Peyer's patch (tissue), 4 donors: ENCODE results near the gene POU6F2.

Experiments
- POLR2A ChIP-seq, 2 donors: fragments of 450-650 bp; IDR thresholded peaks; one replicate each; pipeline ENCODE4 v1.5.1; 2017; ENCODE audit warnings: antibody characterized with exemption in 2 of 2, mild to moderate bottlenecking in 2 of 2, moderate library complexity in 2 of 2
- TF ChIP-seq, protein P1 (sequence below), 6 experiments: fragments of 450-650 bp in 4 of 6; fragments of 200-600 bp in 2 of 6; sonication (generic) in 1 of 6; IDR thresholded peaks; one replicate each; pipeline ENCODE4 v1.5.1; 2017 to 2019; ENCODE audit warnings: antibody characterized with exemption in 6 of 6, mild to moderate bottlenecking in 3 of 6, moderate library complexity in 1 of 6

DNA sequence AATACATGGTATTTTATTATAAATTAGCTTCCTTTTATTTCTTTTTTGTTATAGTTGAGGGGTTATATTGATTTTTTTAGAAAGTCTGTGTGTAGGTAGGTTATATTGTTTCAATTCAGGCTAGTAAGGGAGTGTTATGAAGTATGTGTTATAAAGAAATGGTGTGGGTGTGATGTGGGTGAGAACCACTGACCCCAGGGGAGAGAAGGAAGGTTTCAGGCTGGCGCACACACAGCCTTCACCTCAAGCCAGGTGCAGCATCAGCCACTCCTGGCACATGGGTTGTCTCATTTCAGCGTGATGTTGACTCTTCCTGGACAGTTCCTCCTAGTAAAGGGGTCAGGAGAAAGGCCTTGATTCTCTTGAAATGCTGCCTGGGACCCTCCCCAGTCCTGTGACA lies 291.3 kb downstream of the POU6F2 start:
- TF ChIP-seq, protein P1, sequence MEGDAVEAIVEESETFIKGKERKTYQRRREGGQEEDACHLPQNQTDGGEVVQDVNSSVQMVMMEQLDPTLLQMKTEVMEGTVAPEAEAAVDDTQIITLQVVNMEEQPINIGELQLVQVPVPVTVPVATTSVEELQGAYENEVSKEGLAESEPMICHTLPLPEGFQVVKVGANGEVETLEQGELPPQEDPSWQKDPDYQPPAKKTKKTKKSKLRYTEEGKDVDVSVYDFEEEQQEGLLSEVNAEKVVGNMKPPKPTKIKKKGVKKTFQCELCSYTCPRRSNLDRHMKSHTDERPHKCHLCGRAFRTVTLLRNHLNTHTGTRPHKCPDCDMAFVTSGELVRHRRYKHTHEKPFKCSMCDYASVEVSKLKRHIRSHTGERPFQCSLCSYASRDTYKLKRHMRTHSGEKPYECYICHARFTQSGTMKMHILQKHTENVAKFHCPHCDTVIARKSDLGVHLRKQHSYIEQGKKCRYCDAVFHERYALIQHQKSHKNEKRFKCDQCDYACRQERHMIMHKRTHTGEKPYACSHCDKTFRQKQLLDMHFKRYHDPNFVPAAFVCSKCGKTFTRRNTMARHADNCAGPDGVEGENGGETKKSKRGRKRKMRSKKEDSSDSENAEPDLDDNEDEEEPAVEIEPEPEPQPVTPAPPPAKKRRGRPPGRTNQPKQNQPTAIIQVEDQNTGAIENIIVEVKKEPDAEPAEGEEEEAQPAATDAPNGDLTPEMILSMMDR (IDR thresholded peaks at IDR 0.05): no peak
- TF ChIP-seq POLR2A (IDR thresholded peaks at IDR 0.05): no peak
